ENCODE measurements around the gene GGT6.

Gene GGT6

DNA sequence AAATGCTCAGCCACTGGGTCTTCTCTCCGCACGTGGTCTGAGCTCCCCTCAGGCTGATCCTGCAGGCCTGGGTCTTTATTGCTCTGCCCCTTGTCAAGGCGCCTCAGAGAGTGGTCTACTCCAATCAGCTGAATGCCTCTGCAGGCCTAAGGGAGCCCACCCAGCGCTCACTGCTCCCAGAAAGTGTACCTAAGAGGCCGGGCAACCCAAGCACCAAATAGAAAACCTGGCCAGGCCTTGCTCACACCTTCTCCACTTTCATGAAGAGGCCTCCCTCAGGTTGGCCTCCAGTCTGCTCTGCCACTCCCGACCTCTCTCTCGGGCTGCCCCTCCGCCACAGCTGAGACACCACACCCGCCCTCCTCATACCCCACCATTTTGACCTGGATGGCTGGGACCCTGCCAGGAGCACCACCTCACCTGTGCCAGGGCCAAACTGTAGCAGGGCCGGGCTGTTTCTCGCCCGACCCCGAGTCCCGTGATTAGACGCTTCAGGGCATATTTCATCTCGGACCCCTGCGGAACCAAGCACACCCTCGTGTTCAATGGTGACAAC lies 5.9 kb downstream of the GGT6 start:
- no peak for DNase-seq (ENCODE audit: low read depth in 3 of 3, low spot score in 1 of 3)

DNA sequence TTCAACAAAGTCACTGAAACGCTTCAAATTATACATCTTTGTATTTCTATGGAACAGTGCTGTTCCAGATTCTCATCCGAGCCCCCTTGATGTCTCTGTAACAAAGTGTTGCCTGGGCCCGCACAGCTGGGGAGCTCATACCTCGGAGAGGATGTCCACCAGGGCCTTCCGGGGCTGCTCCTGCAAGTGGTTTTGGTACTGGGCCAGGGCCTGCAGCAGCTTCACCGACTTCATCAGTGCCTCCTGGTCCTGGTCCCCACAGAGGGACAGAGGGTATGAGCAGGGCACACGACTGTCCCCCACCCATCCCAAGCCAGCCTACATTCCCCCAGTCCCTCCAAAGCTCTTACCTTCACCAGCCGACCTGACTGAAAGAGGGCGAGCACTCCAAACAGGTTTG lies 6.7 kb downstream of the GGT6 start:
- DNase-seq (ENCODE audit: low read depth in 3 of 3, low spot score in 1 of 3), result no peak

DNA sequence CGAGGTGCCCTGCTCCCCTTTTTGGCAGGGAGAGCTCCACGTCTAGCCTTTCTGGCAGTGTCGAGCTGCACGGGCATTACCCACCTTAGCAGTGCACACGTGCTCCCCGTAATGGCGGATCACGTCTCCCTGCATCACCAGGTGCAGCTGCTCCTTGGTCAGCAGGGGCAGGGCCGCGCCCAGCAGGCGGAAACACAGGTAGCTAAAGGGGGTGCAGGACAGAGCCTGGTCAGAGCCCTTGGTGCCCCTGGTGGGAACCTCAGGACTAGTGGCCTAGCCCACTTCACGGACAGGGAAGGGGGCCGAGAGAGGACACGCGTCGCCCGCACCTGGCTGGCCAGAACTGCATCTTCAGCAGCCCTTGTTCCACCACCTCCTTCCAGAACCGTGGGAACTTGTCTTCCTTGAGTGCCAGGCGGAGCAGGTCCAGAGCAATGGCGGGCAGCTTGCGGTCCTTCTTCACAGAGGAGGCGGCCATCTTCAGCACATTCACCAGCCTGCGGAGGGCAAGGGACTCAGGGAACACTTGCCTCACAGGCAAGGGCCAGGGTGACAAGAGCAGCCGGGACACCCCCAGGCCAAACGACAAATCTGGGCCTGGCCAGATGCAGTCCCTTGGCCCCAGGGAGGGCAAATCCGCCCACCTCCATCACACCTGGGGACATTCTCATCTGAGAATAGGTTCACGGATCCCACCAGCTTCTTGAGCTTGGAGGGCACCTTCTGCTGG lies 8.4 kb downstream of the GGT6 start:
- no peak for DNase-seq (ENCODE audit: low read depth in 3 of 3, low spot score in 1 of 3)

DNA sequence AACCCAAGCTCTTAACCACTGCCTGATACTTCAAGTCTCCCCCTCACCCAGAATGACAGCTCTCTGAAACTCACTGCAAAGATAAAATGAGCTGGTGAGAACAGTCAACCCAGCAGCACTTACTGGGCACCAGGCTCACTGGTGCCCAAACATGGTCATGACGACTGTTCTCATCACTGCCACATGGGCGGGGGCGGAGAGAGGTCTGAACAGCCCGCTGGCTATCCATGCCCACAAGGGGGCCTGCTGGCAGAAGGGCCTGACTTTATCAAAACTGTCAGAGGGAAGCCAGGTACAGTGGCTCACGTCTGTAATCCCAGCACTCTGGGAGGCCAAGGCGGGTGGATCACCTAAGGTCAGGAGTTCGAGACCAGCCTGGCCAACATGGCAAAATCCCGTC lies 9.2 kb downstream of the GGT6 start:
- no peak for DNase-seq (ENCODE audit: low read depth in 3 of 3, low spot score in 1 of 3)

DNA sequence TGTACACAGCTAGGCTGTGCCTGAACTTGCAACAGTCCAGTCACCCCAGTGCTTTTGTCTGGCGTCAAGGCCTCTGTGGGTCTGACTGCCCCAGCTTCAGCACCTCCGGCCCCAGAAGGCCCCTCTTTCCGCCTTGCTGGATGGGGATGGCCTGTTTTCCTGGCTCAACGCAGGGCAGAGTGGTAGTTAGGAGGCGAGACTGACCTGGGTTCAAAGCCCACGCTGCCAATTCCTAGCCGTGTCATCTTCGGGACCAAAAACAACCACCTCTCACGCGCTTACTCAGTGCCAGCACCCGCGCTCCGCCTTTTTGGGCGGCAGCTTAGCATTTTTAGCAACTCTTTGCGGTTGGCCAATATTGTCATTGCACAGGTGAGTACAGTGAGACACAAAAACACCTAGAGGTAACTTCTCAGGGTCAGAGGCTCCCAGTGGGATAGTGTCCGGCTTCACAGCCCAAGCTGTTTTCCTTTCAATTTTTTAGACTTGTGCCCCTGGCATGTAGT lies 9.8 kb downstream of the GGT6 start:
- no peak for DNase-seq (ENCODE audit: low read depth in 3 of 3, low spot score in 1 of 3)

DNA sequence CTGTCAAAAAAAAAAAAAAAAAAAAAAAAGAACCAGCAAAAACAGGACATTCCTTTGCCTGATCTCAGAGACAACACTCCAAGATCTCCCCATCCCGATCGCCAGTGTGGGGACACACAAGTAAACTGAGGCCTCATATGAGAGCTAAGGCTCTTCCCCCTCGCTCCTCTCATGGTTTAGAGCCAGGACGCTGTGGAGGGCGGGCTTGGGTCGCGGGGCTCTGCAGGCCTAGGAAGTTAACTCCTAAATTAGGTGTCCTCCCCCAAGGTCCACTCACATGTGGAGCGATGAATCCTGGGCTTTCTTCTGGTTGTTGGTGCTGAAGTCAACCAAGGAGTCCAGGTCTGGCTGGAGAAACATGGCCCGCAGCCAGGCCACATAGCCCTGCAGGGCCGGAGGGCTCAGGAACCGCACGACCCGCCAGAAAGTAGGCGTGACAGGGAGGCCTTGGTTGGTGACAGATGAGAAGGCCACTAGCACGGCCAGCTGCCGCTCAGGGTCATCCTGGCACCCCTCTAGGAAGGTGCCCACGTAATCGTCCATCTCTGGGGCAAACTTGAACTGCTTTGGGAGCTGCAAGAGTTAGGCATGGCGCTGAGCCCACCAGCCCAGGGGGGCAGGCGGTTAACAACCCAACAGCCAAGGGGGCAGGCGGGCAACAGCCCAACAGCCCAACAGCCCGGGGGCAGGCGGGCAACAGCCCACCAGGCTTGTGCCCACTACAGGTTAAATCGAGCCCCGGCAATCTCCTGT lies 10.4 kb downstream of the GGT6 start:
- DNase-seq (ENCODE audit: low read depth in 3 of 3, low spot score in 1 of 3), result no peak

DNA sequence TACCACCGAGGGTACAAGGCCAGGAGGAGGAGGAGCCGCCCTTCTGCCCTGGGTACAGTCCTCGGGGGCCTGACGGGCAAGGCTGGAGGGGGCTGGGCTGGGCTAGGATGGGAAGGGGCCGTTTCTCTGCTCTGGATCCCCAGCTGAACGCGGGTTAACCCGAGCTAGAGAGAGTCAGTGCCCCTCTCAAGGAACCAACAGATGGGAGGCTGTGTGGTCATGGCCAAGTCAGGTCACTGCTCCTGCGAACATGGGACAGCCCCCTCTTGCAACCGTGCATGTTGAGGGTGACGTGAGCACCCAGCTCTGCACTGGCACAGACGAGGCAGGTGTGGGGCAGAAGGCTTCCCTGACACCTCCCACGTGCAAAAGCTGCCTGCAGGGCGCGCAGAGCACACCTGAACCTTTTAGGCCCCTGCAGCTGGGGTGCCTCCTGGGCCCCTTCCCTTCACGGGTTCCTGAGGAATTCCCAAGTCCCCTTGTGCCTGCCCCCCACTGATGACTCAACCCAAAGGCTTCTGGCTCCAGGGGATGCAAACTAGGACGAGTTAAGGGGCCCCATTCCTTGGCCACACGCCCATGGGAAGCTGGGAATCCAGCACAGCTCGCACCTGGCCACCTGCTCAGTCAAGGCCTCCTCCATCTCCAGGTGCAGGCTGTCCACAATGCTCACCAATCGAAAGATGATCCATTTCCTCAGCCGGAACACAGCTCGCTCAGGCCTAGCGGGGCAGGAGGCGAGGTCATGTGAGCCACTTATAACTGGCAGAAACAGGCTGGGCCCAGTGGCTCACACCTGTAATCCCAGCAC lies 11.5 kb downstream of the GGT6 start:
- DNase-seq (ENCODE audit: low read depth in 3 of 3, low spot score in 1 of 3), result no peak

DNA sequence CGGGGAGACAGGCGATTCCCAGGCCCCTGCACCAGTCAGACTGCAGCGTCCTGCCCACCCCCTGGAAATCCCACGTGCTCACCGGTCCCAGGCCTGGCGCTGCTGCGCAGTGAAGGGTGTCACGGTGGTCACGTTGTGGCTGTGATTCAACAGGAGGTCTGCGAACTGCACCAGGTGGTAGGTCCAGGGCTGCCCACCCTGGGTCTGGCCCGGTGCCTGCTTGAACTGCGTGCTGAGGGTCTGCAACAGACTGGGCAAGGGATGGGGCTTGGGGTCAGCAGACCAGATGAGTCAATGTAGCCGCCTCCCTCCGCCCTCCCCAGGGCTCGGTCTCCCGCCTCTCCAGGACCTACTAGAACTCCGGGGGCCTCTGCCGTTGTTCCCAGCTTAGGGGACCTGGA lies 12.3 kb downstream of the GGT6 start:
- DNase-seq (ENCODE audit: low read depth in 3 of 3, low spot score in 1 of 3), result no peak

DNA sequence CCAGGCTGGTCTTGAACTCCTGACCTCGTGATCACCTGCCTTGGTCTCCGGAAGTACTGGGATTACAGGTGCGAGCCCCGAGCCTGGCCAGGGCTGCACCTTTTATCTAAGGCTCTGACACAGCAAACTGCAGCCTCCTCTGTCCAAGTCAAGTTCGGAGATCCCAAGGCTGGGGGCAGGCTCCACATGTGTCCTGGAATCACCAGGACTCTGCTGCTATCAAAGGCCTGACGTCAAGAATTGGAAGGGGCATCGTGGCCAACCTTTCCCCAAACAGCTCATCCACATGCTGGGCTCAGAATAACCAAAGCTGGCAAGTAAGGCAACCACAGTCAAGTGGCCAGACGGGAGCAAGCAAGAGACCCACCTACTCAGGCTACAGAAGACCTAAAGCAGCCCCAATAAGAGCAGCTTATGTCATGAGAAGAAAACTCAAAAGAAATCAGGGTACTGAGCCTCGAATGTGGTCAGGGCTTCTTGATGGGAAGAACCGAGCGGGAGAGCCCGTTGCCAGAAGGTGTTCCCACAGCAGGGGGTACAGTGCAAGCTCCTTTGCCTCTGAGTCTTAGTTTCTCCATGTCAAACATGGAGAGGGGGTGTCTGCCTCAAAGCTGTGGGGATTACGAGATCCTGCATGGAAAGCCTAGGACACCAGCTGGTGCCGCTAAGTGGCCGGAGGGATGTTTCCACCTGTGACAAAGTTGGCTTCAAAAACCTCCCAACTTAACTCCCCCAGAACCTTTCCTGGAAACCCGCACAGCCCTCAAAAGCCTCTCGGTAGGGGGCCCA lies 13.1 kb downstream of the GGT6 start:
- no peak for DNase-seq (ENCODE audit: low read depth in 3 of 3, low spot score in 1 of 3)

DNA sequence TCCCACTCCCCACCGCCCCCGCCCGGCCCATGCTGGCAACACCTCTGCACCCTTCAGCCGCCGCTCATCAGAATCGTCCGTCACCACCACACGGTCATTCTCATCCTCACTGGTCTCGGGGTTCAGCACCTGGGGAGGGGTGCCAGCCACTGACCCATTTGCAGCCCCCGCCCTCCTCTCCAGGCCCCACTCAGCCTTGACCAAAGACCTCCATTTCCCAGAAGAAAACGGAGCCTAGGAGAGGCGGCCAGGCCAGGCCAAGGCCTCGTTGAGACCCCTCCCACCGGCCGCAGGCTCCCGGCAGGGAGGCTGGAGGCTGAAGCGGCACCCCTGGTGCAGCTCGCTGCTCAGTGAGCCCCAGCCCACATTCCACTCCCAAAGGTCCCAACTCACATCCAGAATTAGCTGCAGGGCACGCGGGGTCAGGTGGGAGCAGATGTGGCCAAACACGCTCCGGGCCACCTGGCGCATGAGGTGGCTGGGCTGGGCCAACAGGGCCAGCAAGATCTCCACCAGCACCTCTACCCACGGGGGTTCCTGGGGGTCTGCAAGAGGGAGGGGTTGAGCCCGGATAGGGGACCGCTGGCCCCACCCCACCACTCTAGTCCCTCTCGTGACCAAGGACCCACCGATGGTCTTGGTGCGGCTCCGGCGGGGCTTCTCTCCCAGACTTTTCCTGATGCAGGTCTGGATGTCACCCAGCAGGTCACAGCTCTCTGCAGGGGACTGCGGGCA lies 15.0 kb downstream of the GGT6 start:
- DNase-seq (ENCODE audit: low read depth in 3 of 3, low spot score in 1 of 3), result no peak

DNA sequence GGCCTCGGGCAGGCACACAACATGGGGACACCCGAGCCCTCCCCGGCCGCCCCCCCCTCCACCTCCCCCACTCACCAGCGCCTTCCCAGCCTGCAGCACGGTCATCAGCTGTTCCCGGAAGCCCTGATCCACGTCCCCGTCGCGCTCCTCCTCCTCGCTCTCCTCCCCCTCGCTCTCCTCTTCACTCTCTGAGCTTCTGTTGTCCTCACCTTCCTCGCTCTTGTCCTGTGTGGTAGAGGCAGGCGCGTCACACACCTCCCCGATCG lies 15.5 kb downstream of the GGT6 start:
- no peak for DNase-seq (ENCODE audit: low read depth in 3 of 3, low spot score in 1 of 3)

DNA sequence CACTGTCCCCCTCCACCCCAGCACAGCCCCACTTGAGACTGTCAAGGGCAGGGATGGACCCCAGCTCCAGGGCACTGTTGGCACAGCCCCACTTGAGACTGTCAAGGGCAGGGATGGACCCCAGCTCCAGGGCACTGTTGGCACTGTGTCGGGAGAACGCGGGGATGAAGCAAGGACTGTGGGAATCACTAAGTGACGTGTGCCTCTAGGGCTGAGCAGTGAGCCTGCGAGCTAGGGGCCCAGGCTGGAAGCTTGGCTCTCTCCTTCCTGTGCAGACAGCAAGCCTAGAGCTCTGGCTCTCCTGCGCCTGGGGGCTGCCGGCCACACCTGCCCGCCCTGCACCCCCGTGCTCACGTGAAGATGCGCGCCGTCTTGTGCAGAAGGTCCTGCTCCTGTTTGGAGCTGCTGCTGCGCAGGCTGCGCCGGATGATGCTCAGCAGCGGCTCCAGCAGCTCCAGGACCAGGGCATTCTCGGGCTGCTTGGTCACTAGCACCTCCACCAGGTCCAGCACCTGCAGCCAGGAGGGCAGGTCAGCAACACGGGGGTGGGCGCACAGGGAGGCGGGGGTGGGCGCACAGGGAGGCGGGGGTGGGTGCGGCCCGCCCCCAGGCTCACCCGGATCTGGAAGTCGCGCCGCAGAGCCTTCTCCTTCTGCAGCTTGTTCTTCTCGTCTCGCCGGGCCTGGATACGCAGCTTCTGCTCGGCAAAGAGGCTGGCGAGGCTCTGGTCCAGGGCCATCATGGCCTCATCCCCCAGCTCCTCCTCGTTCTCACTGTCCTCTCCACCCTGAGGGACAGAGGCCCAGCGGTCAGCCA lies 16.0 kb downstream of the GGT6 start:
- no peak for DNase-seq (ENCODE audit: low read depth in 3 of 3, low spot score in 1 of 3)

DNA sequence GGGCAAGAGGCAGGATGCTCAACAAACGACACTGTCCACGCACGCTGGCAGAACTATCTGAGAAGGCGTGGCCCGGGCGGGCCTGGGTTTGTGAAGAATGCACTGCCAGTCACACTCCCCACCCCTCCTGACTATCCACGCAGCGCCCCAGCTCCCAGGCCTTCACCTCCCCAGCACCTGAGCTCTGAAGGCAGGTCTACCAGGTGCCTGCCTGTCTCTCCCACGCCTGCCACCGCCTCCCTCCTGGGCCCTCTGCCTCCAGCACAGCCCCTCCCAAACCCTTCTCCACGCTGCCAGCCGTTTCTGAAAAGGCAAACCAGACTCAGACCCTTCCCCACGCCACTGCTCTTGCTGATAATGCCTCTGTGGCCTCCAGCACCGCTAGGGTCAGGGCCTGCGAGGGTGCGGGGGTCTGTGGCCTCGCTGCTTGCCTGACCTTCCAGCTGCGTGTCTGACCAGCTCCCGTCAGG lies 16.8 kb downstream of the GGT6 start:
- no peak for DNase-seq (ENCODE audit: low read depth in 3 of 3, low spot score in 1 of 3)

DNA sequence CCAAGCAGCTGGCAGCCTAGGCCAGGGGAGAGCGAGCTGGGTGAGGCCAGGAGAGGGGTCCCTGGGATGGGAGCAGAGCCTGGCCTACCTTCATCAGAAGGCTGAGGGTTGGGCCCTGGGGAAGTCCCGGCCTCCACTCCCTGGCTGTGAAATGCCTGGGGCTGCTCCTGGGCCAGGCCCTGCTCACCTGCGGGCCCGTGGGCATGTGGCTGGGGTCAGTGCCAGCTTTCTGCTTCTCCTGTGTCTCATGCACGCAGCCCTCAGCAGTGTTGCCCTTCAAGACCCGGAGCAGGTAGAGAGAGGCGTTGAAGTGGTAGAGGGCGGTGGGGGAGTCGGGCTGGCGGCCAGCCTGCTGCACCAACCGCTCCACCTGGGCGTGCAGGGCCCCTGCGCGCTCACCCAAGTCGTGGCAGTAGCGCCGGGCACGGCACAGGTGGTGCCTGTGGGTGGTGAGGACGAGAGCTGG lies 17.6 kb downstream of the GGT6 start:
- no peak for DNase-seq (ENCODE audit: low read depth in 3 of 3, low spot score in 1 of 3)

DNA sequence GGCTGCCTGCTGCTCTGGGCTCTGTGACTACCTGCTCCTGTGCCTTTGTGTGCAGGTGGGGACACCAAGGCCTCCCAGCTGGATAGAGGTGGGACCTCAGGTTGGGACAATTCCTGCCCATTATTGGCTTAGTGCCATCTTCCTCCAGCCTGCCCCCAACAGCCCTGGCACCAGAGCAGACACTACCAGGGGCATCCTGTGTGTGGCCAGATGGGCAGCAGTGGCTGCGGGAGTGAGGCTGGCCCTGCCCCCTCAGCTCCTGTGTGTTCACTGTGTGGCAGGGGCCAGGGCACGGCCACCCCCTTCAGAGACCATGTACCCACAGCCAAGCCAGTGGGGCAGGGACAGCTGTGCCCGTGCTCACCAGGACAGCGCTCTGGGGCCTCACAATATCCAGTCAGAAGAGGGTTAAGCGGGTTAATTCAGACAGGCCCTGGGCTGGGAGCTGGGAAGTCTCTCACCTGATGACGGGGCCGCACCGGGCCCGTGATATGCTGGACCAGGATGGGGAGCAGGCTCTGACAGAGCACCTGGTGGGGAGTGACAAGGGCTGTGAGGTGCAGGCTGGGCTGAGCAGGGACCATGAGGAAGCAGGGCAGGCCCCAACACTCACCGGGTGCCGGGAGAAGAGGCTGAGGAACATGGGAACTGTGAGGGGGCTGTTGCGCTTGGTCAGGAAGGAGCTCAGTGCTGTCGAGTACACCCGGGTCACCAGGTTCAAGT lies 18.2 kb downstream of the GGT6 start:
- DNase-seq (ENCODE audit: low read depth in 3 of 3, low spot score in 1 of 3), result no peak

DNA sequence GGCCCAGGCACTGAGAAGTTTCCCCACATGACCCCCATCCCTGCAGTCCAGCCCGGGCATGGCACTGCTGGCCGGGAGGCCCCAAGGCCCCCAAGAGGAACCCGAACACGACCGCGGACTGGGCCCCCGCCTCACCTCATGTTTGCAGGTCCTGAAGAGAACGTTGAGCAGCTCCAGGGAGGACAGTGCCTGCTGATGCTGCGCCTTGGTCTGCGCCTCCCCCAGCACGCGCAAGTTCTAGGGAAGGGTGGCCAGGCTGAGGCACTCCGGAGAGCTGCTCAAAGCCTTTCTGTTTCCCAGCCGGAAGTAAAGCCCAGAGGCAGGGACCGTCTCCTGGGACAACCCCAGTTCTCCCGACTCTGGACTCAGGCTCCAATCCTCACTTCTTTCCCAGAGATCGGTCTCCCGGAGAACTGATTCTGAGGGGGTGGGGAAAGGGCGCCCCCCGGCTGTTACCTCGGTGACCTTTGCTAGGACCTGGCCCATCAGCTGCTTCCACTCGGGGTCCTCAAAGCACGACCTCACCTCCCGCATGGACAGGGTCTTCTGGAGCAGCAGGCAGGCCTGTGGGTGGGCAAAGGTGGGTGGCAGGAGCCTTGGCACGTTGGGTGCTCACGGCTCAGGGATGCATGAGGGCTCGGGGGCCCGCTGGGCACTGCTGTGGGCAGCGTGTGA lies 18.9 kb downstream of the GGT6 start:
- no peak for DNase-seq (ENCODE audit: low read depth in 3 of 3, low spot score in 1 of 3)

DNA sequence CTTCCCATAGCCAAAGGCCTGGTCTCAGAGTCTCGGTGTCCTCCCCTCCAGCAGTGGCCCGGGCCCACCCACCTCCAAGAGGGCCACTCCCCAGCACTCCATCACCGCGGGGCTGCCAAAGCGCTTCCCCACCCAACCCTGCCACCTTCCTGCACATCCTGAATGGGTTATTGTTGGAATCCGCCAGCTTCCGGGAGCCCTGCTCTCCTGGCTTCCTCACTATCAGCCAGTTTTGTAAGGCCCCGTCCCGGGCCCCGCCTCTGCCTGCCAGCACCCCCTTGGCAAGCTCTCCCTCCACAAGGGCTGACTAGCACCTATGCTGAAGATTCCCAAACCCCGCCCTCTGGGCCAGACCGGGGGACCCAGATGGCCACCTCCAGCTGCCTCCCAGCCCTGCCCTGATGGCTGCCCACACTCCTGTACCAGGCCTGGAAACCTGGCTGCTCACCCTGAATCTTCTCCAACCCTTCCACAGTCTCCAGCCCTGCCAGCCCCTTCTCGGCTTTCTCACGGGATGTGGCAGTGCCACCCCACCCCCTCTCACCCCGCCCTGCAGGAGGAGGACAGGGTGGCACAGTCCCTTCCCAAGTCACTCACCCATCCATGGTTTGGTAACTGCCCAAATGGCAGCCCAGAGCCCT lies 19.6 kb downstream of the GGT6 start:
- no peak for DNase-seq (ENCODE audit: low read depth in 3 of 3, low spot score in 1 of 3)

Measured in stimulated activated CD4-positive, alpha-beta T cell treated with anti-CD3 and anti-CD28 coated beads, TNF-alpha, amount 100 ng/mL, for 1 hour (primary cell).